Chondrocyte (in vitro differentiated cells): ENCODE results near the gene TAX1BP1. TPM values are rescaled to one million over a fixed set of nuclear protein-coding genes. Genes with fewer than 3 reads are reported as not detected.

Source experiments
- DNase-seq: peaks from one replicate; pipeline ENCODE4 v3.0.0; 2021; ENCODE audit warnings: mixed read lengths, low spot score
- H3K27ac Mint-ChIP-seq: one replicate; pipeline ENCODE4 v1.8.0; 2021; ENCODE audit warnings: mild to moderate bottlenecking, moderate library complexity, mixed read lengths; ENCODE audit not compliant: unreplicated experiment
- H3K27me3 Mint-ChIP-seq: 2 replicates; pipeline ENCODE4 v1.8.0; 2021; ENCODE audit warnings: low read depth, mixed read lengths
- H3K36me3 Mint-ChIP-seq: 2 replicates; pipeline ENCODE4 v1.8.0; 2021; ENCODE audit warnings: low read depth, mixed read lengths
- H3K4me1 Mint-ChIP-seq: 2 replicates; pipeline ENCODE4 v1.8.0; 2021; ENCODE audit warnings: low read depth, mild to moderate bottlenecking, mixed read lengths
- H3K4me3 Mint-ChIP-seq: one replicate; pipeline ENCODE4 v1.8.0; 2021; ENCODE audit warnings: mild to moderate bottlenecking, moderate library complexity, mixed read lengths; ENCODE audit not compliant: unreplicated experiment
- H3K9me3 Mint-ChIP-seq: 2 replicates; pipeline ENCODE4 v1.8.0; 2021; ENCODE audit warnings: low read depth, mixed read lengths
- CTCF ChIP-seq: fragments of 200-600 bp; sonication (generic); IDR thresholded peaks from 2 replicates; pipeline ENCODE4 v1.5.0; 2021; ENCODE audit warnings: antibody characterized with exemption, mild to moderate bottlenecking, moderate library complexity
- total RNA-seq: library from RNA; stranded (reverse); gene quantifications from 3 replicates; pipeline ENCODE4 v1.2.1, GENCODE V29; 2021

Gene TAX1BP1
- total RNA-seq, 1 donor from 2014 or later, result 91.3 TPM

GRCh38 chr7:27751888-27752660 is 12.1 kb downstream of the TAX1BP1 start:
- Mint-ChIP-seq H3K36me3 (peaks cover 30% of the 10 kb centered on the region), H3K4me1 (peaks cover 11% of the 10 kb centered on the region), H3K27me3 (no peaks in the 10 kb centered on the region), H3K27ac (no peak overlapping the region), H3K9me3 (no peaks in the 10 kb centered on the region), H3K4me3 (no peak overlapping the region)
- TF ChIP-seq CTCF, result no peak
- no peak for DNase-seq

- TF ChIP-seq CTCF, result no peak
- no peaks in the 10 kb centered on the region for H3K27me3 Mint-ChIP-seq
- H3K27ac Mint-ChIP-seq, result no peak overlapping the region
- H3K4me1 Mint-ChIP-seq, result peaks cover 7% of the 10 kb centered on the region
- DNase-seq, result no peak
- no peaks in the 10 kb centered on the region for H3K9me3 Mint-ChIP-seq
- H3K36me3 Mint-ChIP-seq, result peaks cover 36% of the 10 kb centered on the region
- no peak overlapping the region for H3K4me3 Mint-ChIP-seq
These were observed 13.9 kb downstream of the TAX1BP1 start for GRCh38 chr7:27753863-27754262.

- H3K27me3 Mint-ChIP-seq, result no peaks in the 10 kb centered on the region
- H3K4me1 Mint-ChIP-seq, result peaks cover 13% of the 10 kb centered on the region
- no peak for TF ChIP-seq CTCF
- no peak overlapping the region for H3K4me3 Mint-ChIP-seq
- H3K9me3 Mint-ChIP-seq, result peaks cover under 1% of the 10 kb centered on the region
- DNase-seq, result no peak
- H3K36me3 Mint-ChIP-seq, result peaks cover 29% of the 10 kb centered on the region
- H3K27ac Mint-ChIP-seq, result no peak overlapping the region
These were observed 16.3 kb downstream of the TAX1BP1 start for GRCh38 chr7:27756298-27756697.

- no peak for DNase-seq
- no peak overlapping the region for H3K4me3 Mint-ChIP-seq
- H3K27ac Mint-ChIP-seq, result peak overlapping the region; percentile 2
- peaks cover 26% of the 10 kb centered on the region for H3K36me3 Mint-ChIP-seq
- H3K27me3 Mint-ChIP-seq, result no peaks in the 10 kb centered on the region
- peaks cover 4% of the 10 kb centered on the region for H3K9me3 Mint-ChIP-seq
- H3K4me1 Mint-ChIP-seq, result peaks cover 16% of the 10 kb centered on the region
- no peak for TF ChIP-seq CTCF
These were observed 19.5 kb downstream of the TAX1BP1 start for GRCh38 chr7:27759491-27759890.

GRCh38 chr7:27762062-27762461 is 22.1 kb downstream of the TAX1BP1 start:
- no peak overlapping the region for H3K27ac Mint-ChIP-seq
- no peaks in the 10 kb centered on the region for H3K27me3 Mint-ChIP-seq
- no peak for DNase-seq
- H3K4me1 Mint-ChIP-seq, result peaks cover 22% of the 10 kb centered on the region
- peaks cover 4% of the 10 kb centered on the region for H3K9me3 Mint-ChIP-seq
- no peak for TF ChIP-seq CTCF
- peaks cover 24% of the 10 kb centered on the region for H3K36me3 Mint-ChIP-seq
- no peak overlapping the region for H3K4me3 Mint-ChIP-seq
